NOMO-1 (cell line): ENCODE measurements around the gene VAMP2.

Experiments used
- DNase-seq, 2 experiments: peaks; one replicate each; lab custom pipeline; 2025; ENCODE audit not compliant: unreplicated experiment in 2 of 2; lab: John Stamatoyannopoulos, UW

The VAMP2 gene

DNA sequence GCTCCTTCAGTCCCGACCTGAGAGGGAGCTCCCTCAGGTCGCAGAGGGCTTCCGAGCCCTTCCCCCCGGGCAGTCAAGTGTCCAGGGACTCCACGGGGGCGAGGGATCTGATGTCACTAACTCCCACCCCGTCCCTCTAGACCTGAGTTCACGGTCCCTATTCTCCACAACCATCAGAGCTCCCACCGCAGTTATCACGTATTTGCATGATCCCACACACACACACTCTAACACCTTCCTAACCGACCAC lies 6.8 kb downstream of the VAMP2 start:
- no peak for DNase-seq

DNA sequence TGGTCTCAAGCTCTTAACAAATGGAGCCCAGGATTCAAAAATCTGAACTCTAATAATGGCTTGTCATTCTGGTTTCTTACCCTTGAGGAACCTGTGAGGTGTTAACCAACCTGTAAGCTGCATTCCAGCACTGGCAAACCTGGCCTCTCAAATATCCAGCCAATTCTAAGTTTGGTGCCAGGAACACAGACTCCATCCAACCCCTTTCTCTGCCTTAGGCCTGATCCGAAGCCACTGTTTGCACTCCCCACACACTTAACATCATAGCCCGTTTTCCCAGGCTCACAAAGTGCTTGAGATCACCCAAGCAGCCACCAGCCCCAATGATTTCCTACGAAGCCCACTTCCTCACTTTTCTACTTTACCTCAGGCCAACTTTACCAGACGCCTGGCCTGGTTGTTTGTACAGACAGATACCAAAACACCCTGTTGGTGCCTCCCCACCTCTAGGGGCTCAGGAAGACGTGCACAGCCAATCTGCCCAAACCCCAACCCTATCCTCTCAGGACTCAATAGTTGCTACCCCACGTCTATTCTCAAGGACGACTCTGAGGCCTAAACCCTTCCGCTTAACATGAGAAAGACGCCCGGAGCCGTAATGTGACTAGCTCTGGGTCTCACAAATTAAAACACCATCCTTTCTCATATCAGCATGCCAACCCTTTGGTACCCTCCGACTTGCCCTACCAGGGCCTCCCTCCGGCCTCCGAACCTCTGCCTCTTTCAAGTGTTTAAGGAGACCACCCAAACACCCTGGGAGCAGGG lies 7.3 kb downstream of the VAMP2 start:
- no peak for DNase-seq

DNA sequence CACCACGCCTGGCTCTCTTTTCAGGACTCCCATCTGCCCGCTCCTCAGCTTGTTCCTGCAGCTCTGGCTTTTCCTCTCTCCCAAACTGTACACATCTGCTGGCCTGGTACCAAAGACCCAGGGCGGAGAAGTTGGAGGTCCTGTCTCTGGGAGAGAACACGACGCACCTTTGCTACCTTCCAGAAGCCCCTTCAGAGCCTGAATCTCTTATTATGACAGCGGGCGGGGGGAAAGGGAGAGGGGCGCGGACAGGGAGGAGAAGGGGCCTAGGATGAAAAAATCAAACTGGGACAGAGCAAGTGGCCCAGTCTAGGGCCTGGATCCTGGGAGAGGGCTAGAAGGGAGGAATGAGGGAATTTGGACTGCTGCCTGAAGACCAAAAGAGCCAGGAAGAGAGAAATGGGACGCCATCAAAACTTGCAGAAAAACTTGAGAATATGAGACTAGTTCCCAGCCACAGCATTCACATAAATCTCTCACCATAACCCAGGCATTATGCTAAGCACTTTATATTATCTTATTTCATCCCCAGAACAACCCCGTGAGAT lies 8.1 kb downstream of the VAMP2 start:
- no peak for DNase-seq

DNA sequence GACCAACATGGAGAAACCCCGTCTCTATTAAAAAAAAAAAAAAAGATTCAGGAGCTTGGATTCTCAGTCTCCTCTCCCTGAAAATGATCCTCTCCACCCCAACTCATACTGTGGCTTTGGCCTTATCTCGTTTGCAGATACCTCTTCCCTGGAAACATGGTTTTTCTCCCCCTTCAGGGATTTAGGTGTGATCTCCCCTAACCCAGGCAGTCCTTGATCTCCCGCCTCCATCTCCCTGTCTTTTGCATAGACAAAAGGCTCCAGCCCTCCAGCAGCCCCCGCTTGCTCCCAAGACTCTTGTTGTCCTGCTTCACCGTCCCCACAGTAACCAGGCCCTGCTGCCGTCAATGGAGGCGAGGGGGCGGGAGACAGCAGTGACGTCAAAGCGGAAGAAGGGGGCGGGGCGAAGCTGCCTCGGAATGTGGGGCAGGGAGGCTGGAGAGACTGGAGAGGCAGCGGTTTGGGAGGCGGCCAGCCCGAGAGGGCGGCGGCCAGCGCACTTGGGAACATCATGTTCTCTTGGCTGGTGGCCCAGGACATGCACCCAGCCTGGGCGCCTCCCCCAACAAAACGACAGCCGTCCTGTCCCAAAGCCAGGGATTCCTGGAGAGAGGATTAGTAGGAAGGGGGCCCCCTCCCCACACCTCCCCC lies 8.7 kb downstream of the VAMP2 start:
- peak; percentile 46 to 61 for DNase-seq

DNA sequence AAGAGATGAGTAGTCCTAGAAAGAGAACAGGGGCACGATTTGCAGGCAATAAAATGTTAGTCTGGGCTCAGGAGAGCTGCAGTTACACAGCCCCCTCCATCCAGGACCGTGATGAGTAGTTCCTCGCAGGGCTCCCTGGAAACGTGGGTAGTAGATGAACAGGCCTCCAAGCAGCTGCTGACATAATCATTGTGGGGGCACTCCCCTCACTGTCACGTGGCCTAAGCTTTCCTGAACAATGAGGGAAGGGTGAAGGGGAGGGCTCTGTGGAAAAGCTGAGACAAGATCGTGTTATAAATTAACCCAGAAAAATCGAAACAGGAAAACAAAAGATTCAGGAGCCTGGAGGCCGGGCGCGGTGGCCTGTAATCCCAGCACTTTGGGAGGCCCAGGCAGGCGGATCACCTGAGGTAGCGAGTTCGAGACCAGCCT lies 9.2 kb downstream of the VAMP2 start:
- no peak for DNase-seq

DNA sequence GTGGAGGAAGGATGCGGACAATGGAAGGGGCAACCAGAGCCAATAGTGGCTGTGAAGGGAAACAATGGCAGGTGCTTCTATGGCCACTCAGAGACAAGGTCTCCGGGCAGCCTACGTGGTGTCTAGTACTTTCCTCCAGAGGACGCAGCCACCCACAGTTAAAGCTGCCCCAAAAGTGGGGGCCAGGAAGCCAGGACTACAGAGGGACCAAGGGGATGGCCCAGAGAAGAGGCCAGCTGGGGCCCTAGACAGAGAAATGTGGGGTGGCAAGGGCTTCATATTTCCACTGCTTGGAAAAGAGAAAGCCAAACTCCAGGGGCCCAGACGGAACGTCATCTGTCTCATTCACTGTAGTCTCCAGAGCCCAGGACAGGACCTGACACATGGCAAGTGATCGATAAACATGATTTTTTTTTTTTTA lies 9.7 kb downstream of the VAMP2 start:
- DNase-seq: no peak

DNA sequence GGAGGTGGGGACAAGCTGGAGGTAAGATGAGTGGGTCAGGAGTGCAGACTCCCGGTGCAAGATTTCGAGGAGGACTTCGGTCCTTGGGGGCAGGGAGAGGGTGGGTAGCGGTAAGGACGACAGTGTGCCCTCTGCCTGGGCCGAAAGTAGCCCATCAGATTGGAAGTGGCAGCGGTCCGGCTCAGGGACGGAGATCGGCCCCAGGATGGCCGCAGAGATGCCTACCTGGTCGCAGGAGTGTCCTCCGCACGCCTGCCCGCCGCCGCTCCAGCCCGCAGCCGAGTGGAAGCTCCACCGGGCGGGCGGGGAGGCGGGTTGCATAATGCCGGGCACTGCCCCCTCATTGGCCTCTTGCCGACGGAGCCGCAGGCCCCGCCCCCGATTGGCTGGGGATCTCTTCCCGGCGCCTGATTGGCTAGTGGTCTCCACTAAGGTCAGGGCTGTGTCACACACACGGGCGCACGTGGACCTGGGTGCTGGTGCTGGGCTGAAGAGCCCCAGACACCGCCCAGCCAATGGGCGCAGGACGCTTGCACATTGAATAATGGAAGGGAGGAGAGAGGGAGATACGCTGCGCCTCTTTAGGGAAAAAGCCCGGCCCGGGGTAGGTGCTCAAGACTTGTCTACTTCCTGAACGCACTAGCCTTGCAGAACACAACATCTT lies 10.5 kb downstream of the VAMP2 start, which contains the start of gene PER1:
PER1 (minus strand) TSS at position 293 of the 664 bp plus-strand sequence. CDS start 1,698 bp downstream, outside the sequence.
- peak; percentile 89 to 91 for DNase-seq

DNA sequence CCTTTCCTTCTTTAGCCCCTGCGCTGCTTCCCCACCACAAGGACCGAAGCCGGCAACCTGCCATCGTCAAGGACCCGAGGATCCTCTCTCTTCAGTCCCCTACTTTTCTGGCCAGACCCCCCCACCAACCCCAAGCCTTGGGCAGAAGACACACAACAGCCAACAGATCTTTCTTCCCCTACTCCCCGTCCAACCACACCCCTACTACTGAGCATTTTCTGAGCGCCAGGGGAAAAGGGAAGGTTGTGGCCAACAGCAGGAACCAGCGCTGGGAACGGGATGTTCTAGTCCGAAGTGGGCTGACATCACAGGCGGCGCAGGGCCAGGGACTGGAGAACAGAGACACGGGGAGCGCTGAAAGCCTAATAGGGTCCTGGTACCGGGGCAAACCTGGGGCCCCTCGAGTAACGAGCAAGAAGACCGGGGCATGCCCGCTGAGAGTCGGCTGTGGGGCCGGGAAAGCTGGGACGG lies 11.1 kb downstream of the VAMP2 start:
- peak in 1 of 2 experiments; percentile 33 for DNase-seq

DNA sequence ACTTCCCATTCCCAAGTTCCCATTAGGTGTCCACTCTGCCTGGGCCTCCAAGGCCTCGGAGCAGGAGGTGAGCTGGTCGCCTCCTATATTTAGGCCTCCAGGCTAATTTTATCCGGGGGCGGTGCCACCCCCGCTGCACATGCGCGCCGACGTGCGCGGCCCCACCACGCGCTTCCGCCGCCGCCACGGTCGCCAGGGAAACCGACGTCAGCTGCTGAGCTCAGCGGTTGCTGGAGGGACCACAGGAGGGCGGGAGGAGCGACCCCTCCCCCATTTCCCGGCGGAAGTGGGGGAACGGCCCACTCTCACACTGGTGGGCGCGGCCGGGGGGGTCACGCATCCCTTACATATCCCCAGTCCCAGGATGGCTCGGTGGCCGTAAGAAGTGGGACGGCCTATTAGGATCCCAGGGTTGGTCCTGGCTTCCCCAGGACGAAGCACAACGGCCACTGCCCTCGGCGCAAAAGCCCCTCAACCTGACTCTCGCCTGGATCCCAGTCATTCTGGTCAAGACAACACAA lies 11.6 kb downstream of the VAMP2 start:
- peak; percentile 54 to 70 for DNase-seq

DNA sequence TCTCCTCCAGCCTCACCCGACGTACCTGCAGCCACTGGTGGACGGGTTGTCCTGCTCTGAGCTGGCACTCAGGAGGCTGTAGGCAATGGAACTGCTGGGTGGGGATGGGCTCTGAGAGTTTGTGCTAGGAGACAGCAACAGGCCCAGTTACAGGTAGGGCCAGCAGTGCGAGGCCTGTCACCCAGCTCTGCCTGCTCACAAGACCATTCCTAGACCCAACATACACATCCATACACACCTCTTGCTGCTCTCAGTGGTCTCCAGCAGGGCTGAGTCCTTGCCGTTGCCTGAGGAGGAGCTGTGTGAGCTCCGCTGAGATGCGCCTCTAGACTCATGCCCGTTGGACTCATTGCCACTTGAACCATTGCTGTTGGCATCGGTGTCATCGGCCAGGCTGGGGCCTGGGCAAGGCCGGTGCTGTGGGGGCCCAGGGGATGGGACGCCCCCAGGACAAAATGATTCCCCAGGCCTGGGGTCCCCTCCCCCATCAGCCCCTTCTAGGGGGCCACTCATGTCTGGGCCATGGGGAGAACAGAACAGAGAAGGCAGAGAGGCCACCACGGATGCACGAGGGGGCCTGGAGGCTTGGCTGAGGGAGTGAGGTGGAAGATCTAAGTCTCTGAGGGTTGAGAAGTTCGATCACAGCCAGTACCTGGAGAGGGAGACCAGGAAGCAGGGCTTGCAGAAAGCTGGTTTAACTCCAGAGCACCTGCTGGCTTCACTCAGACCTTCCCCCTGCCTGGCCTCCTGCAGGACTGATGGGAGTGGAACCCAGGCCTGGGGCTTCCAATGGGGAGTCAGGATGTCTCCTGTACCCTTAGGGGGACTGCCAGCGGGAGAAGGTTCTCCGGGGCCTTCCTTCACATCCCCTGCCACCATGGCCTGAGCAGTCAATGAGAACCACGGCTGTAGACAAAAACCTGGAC lies 12.3 kb downstream of the VAMP2 start:
- no peak for DNase-seq

DNA sequence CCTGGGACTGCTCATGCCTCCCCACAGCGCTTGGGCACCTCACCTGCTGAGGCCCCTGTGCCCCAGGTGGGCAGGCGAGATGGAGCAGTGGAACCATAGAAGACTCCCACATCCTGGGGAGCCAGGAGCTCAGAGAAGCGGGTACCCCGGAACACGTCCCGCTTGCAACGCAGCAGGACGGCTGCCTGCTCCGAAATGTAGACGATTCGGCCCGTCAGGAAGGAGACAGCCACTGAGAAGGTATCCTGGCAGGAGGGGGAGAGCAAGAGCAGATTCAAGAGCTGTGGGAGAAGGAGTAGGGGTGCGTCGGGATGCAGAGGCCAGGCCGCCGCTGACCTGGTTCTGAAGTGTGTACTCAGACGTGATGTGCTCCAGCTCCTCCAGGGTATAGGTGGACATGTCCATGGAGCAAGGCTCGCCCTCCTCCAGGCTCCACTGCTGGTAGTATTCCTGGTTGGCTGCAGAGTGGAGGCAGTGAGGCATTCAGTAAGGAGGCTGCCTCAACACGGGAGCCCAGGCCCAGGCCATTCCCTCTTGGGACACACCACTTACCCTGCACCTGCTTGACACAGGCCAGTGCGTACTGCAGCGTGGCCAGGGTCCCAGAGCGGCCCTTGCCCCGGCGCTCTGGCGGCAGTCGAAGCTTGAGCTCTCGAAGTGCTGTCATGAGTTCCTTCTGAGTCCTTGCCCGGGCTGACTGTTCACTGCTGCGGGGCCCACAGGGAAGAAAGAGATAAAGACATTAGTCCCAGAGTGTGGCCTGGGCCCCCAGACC lies 13.1 kb downstream of the VAMP2 start:
- DNase-seq: no peak

DNA sequence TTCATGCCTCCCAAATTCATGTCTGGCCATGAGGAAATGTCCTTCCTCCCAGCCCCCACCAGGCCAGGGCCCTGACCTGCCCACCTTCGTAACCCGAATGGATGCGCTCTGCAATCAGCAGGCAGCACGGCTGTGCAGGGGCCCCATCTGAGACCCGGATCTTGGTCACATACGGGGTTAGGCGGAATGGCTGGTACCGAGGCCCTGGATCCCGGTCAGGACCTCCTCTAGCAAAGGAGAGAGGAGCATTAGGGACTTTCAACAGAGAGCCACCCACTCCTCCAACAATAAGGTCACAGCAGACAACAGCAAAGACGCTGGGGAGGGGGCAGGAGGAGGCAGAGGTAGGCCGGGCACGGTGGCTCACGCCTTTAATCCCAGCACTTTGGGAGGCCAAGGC lies 14.2 kb downstream of the VAMP2 start:
- DNase-seq: no peak

DNA sequence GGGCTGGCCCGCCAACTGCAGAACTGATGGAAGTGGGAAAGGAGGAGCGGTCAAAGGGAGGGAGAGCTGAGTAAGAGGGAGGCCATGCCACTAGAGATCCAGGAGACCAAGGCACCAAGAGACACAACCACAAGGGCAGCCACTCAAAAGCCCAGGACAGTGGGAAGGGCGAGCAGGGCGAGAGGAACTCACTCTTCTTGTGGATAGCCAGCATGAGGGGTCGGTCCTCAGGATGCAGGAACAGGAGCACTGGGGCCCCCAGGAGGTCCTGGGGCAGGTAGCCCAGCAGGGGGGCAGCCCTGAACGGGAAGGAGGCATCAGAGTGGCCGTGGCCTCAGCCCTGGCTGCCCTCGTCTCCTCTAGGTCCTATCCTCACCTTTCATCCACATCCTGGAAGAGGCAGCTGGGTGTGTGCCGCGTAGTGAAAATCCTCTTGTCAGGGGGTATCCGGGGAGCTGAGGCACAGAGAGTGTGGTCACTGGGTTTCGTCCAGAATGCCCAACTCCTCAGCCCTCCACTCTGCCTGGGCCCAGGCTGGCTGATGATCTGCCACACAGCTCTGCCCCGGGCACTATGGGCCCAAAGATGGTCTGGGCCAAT lies 14.8 kb downstream of the VAMP2 start:
- no peak for DNase-seq

DNA sequence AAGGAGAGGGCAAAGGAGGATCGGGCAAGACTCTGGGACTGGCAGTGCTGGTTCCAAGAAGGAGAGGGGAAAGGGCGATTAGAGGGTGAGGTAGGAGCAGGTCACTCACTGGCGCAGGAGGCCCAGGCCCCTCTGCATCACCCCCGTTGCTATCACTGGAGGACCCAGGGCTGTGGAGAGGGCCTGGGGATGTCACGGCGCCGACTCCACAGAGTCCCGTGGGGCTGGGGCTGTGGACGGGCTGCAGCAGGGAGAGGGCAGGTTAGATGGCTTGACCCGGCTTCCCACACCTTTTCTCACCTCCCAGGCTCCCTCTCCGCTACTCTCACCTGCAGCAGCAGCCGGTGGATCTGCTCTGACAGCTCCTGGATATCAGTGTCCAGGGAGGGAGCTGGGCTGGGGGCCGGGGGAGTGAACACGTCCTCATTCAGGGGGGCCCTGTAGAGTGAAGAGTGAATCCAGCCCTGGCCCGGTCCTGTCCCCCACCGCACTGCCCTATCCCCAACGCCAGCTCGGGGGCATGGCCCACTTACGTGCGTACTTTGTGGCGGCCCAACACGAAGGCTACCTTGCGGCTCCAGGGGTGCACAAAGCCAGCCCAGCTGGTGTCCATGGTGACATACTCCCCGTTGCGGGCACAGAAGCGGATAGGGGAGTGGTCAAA lies 15.5 kb downstream of the VAMP2 start:
- DNase-seq: no peak

DNA sequence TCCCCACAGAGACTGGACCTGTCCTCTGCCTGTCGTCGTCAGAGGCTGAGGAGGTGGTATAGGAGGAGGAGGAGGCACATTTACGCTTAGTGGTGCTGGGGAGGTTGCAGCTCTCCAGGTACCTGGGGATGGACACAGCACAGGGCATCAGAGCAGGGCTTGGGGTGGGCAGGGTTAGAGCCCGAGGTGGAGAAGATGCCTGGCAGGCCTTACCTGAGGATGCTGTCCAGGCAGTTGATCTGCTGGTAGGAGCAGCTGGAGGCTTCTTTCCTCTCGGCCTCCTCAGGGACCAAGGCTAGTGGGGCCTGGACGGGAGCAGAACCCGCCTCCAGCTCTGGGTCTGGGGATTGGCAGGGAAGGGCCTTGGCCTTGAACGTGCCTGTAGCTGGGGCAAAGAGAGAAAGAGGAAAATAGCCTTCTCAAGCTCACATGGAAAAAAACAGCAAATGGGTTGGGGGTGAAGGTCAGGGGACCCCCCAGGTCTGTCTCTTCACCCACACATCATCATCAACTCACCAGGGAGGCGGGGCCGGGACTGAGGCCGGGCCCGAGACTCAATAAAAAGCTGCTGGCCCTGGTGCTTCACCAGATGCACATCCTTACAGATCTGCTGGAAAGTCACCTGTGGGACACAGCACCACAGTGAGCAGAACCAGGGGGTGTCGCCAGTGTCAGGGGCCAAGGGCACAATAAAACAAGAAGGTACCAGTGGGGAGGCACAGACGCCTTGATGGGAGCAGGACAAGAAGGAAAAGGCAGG lies 16.2 kb downstream of the VAMP2 start:
- no peak for DNase-seq

DNA sequence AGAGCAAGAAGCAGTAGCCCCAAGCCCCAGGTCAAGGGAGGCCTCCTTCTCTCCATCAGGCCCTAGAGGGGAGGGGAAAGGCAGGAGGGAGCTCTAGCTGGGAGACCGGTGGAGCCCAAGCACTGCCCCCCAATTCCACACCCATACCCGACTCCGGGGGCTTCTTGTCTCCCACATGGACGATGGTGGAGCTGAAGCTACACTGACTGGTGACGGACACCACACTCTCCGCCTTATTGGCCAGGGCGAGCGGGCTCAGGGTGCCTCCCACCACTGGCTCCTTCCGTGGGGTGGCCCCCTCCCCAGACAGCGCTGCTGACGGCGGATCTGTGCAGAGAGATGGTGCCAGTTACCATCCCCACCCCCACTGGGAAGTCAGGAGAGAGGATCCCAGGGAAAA lies 16.9 kb downstream of the VAMP2 start:
- DNase-seq: no peak

DNA sequence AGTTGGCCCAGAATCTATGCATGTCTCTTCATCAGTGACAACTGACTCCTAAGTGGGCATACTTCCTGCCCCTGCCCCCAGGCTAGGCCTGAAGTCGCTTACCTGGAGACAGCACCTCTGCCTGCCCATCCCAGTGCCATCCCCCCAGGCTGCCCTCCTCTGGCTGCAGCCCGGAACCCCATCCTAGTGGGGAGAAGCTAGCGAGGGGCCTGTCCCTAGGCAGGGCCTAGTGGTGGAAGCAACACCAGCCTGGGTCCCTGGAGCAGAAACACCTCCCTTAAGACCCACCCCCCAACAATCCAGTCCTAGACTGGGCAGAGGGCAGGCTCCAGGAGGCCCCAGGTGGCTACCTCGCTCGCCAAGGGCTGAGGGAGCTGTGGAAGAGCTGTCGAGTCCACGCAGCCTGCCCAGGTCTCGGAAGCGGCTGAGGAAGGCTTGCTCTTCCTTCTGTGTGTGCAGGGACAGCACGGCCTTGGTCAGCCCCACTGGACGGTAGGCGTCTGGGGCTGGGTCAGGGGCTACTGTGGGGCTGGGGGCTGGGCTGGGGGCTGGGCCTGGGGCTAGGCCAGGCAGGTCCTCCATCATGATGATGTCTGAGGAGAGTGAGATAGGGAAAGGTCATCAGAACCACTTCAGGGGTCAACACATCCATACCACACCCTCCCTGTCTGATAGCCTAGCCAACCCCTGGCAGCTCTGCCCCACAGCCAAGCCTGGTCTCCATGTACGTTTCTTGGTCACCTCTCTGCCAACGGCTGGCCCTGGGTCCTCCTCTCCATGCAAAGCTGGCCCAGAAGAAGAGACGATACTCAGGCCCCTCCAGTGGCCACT lies 18.1 kb downstream of the VAMP2 start:
- no peak for DNase-seq
